Activated CD8-positive, alpha-beta T cell treated with anti-CD3 and anti-CD28 coated beads, Interleukin-2, amount 10 ng/mL, durations not matched to agents 7 days and 5 days (primary cell): Measurements from ENCODE around the gene ZNF831. TPM values are rescaled to one million over a fixed set of nuclear protein-coding genes. Genes with fewer than 3 reads are reported as not detected.

Source experiments
- ATAC-seq: fragments of 150-1000 bp; cut with Tn5 transposase; one replicate; pipeline ENCODE4 v1.10.0; 2021; ENCODE audit warnings: moderate library complexity
- CTCF ChIA-PET: fragments of 350-600 bp; sonication (Branson Sonifier 250); formaldehyde crosslinking; loops from one replicate; lab custom pipeline; 2021; ENCODE audit warnings: antibody characterized with exemption; lab: Charles Lee
- POLR2A ChIA-PET: fragments of 350-600 bp; sonication (Branson Sonifier 250); formaldehyde crosslinking; loops from one replicate; lab custom pipeline; 2021; ENCODE audit warnings: antibody characterized with exemption; lab: Charles Lee
- DNase-seq: peaks from one replicate; pipeline ENCODE4 v3.0.0-alpha.2; 2020
- H3K27ac Mint-ChIP-seq: one replicate; pipeline ENCODE4 v1.8.0; 2021; ENCODE audit warnings: mild to moderate bottlenecking, mixed read lengths
- H3K27me3 Mint-ChIP-seq: one replicate; pipeline ENCODE4 v1.8.0; 2021; ENCODE audit warnings: low read depth, mixed read lengths
- H3K36me3 Mint-ChIP-seq: one replicate; pipeline ENCODE4 v1.8.0; 2021; ENCODE audit warnings: low read depth, mixed read lengths
- H3K4me1 Mint-ChIP-seq: one replicate; pipeline ENCODE4 v1.8.0; 2021; ENCODE audit warnings: low read depth, mixed read lengths
- H3K4me3 Mint-ChIP-seq: one replicate; pipeline ENCODE4 v1.8.0; 2021; ENCODE audit warnings: mild to moderate bottlenecking, mixed read lengths
- H3K9me3 Mint-ChIP-seq: one replicate; pipeline ENCODE4 v1.8.0; 2022; ENCODE audit warnings: mixed read lengths; ENCODE audit not compliant: insufficient read depth
- total RNA-seq, 2 experiments: library from RNA; stranded (reverse); gene quantifications; one replicate each; pipeline ENCODE4 v1.2.3, GENCODE V29; 2021

Gene ZNF831
- total RNA-seq, 2 experiments from 2014 or later = 8.6 to 9.2 TPM

DNA sequence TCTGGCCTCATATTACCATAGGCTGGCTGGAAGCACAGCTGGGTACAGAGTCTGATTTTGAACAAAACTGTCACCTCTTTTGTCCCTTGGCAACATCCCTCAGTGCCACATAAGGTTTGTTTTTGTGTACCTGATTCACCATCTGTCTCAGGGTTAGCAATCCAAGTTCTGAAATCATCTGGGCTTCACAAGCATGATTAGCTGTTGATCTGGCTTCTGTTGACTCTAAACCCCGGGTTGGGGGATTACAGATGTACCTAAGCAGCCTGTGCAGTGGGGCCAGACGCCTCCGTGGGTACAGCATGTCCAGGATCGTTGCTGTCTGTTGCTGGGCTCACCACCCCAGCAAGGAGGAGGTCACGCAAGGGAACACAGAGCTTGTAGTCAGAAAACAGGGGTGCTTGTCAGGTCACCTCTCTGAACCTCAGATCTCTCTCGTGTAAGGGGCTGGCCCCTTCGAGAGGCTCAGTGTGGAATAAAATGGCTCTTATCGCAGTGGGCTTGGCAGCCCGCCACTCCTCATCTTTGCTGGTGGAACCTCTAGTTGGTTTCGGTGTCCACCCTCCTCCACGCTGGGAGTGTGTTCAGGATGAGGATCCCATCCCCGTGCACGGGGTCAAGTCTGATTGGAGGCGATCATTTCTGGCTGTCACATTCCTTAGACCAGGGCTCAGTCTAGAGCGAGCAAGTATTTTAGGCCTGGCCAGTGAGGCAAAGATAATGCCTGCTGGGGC, 39.2 kb upstream of the ZNF831 start:
- Mint-ChIP-seq H3K27ac (peak overlapping the region; percentile 94), H3K36me3 (peaks cover 9% of the 10 kb centered on the region), H3K4me1 (peaks cover 56% of the 10 kb centered on the region), H3K9me3 (no peaks in the 10 kb centered on the region), H3K4me3 (no peak overlapping the region), H3K27me3 (no peaks in the 10 kb centered on the region)
- ATAC-seq = no peak
- ChIA-PET CTCF (interaction anchor here (1.0 to 5.0 kb wide), 8 partner anchors 23 to 82 kb away, joined by 4 to 53 read pairs (median 22); no protein-coding TSS in a partner anchor), POLR2A (interaction anchor here (1.2 to 2.7 kb wide), 2 partner anchors 35 to 130 kb away, joined by 4 to 23 read pairs; no protein-coding TSS in a partner anchor)
- DNase-seq = no peak

DNA sequence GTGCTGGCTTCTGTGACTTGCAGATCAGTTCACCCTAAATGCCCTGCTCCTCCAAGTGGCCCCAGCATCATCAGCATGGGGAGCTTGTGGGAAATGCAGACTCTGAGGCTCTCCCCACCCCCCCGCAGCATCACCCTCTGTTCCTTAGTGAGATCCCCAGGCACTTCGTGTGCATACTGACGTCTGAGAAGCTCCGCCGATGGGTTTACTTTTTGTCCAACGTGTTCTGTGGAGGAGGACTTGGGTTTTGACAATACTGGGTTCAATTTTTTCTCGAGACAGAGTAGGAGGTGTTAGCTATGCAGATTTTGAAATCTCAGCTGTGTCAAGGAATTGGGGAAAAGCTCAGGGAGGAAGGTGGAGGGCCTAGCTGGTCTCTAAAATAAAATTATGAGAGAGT, 38.3 kb upstream of the ZNF831 start:
- Mint-ChIP-seq H3K9me3 (no peaks in the 10 kb centered on the region), H3K27me3 (no peaks in the 10 kb centered on the region), H3K4me3 (no peak overlapping the region), H3K36me3 (peaks cover 9% of the 10 kb centered on the region), H3K4me1 (peaks cover 47% of the 10 kb centered on the region), H3K27ac (no peak overlapping the region)
- CTCF ChIA-PET = interaction anchor here (1.3 to 4.6 kb wide), 2 partner anchors 27 to 38 kb away, joined by 5 to 28 read pairs; no protein-coding TSS in a partner anchor
- ATAC-seq = no peak
- POLR2A ChIA-PET = no interaction called here
- DNase-seq = no peak

DNA sequence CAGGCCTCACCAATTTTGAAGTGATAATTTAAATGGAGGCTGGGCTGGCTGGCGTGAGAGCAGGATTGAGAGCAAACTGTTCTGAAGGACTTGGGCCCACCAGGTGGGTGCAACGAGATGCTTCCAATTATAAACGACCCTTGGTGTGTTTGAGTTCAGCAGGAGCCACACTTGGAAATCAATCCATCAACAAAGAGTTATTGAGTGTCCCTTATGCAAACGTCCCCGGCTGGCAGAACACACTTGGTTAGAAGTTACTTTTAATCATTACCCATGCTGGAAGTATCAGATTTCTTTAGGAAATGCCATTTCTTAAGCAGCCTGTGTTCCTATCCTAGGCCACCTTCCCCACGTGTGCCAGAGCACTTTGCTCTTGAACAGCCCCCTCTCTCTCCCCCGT, 37.8 kb upstream of the ZNF831 start:
- no peak for ATAC-seq
- DNase-seq = no peak
- no peaks in the 10 kb centered on the region for H3K27me3 Mint-ChIP-seq
- no peaks in the 10 kb centered on the region for H3K9me3 Mint-ChIP-seq
- ChIA-PET POLR2A (no interaction called here), CTCF (interaction anchor here (1.2 to 1.3 kb wide), 2 partner anchors 38 kb away, joined by 3 to 5 read pairs; no protein-coding TSS in a partner anchor)
- H3K4me1 Mint-ChIP-seq = peaks cover 42% of the 10 kb centered on the region
- no peak overlapping the region for H3K27ac Mint-ChIP-seq
- H3K4me3 Mint-ChIP-seq = no peak overlapping the region
- peaks cover 9% of the 10 kb centered on the region for H3K36me3 Mint-ChIP-seq

DNA sequence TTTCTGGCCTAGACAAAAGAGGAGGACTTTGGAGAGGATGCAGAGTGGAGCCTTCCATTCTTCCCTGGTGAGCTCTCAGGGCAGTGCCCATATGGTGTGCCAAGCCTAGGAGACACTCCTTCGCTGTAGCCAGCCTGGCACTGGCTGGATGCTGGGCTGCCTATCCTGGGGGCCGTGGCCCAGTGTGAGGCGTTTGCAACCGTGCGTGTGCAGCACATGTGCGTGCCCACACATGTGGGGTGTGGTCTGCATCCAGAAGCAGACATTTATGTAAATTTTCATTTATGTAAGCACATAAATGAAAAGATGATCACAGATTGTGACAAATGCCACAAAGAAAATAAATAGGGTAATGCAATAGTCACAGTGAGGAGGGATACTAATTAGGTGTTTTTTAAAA, 35.8 kb upstream of the ZNF831 start:
- Mint-ChIP-seq H3K9me3 (no peaks in the 10 kb centered on the region), H3K27ac (no peak overlapping the region), H3K4me3 (no peak overlapping the region), H3K27me3 (no peaks in the 10 kb centered on the region), H3K36me3 (no peaks in the 10 kb centered on the region), H3K4me1 (peaks cover 22% of the 10 kb centered on the region)
- CTCF ChIA-PET = interaction anchor here (1.0 kb wide), 1 partner anchor 25 kb away, joined by 3 read pairs; no protein-coding TSS in a partner anchor
- POLR2A ChIA-PET = no interaction called here
- ATAC-seq = no peak
- DNase-seq = no peak

DNA sequence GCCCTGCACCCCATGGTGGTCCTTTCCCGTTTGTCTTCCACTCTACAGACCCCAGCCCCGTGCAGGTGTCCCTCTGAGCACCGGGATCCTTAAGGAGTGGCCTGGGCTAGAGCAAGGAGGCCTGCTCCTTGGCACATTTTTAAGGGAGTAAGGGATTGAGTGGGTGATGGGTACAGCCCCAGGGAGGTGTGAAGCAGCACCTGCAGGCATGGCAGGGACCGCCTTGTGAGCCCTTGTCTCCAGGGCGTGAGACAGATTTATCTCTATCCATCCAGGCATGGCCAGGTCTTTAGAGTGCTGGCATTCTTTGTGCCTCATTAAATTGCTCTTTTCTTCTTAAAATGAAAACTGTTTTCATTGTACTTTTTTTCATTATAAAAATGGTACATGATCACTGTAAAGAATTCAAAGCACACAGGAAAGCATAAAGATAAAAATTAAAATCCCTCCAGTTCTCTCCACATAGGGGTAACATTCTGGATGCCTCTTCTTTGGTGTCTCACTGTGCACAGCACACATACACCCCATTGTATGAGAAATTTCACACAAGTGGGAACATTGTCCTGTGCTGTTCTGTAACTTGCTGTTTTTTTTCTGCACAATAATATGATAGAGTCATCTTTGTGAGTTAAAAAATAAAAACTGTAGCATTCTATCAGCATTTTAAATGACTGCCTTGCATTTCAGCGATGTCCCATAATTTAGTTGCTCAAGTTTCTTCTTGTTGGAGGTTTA, 31.9 kb upstream of the ZNF831 start:
- H3K27me3 Mint-ChIP-seq = peaks cover 3% of the 10 kb centered on the region
- H3K9me3 Mint-ChIP-seq = no peaks in the 10 kb centered on the region
- DNase-seq = no peak
- CTCF ChIA-PET = no interaction called here
- H3K4me1 Mint-ChIP-seq = peaks cover 11% of the 10 kb centered on the region
- H3K27ac Mint-ChIP-seq = no peak overlapping the region
- no peak for ATAC-seq
- no peak overlapping the region for H3K4me3 Mint-ChIP-seq
- POLR2A ChIA-PET = interaction anchor here (1.1 kb wide), 1 partner anchor 9 kb away, joined by 3 read pairs; no protein-coding TSS in a partner anchor
- no peaks in the 10 kb centered on the region for H3K36me3 Mint-ChIP-seq

DNA sequence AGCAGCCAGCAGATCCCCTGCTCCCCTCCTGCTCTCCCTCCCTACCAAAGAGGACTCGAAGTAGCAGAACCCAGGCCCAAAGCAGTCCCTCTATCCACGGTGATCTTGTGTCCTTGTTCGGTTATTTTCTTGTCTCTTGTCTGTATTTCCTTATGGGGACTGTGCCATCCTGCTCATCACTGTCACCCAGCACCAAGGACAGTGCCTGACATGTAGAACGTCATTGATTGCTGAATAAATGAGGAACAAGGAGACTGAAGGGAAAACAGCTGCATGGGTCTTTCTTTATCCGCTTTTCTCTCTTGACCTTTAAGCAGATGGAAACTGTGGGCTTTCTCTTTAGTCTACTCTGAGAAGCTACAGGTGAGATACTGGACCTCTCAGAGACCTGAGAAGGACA, 29.4 kb upstream of the ZNF831 start:
- Mint-ChIP-seq H3K27ac (no peak overlapping the region), H3K9me3 (no peaks in the 10 kb centered on the region), H3K4me1 (peaks cover 14% of the 10 kb centered on the region), H3K36me3 (no peaks in the 10 kb centered on the region), H3K4me3 (no peak overlapping the region), H3K27me3 (peaks cover 5% of the 10 kb centered on the region)
- POLR2A ChIA-PET = no interaction called here
- CTCF ChIA-PET = no interaction called here
- DNase-seq (no peak), ATAC-seq (no peak)

DNA sequence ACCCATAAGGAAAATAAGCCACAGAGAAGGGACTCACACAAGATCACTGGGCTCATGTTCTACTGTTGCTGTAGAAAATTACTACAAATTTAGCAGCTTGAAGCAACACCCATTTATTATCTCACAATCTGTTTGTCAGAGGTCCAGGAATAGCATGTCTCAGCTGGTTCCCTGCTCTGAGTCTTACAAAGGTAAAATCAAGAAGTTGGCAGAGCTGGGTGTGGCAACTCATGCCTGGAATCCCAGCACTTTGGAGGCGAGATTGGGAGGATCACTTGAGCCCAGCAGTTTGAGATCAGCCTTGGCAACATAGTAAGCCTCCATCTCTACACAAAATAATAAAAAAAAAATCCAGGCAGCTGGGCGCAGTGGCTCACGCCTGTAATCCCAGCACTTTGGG, 28.5 kb upstream of the ZNF831 start:
- H3K27ac Mint-ChIP-seq = no peak overlapping the region
- ATAC-seq (no peak), DNase-seq (no peak)
- ChIA-PET POLR2A (interaction anchor here (0.9 kb wide), 1 partner anchor 15 kb away, joined by 3 read pairs; no protein-coding TSS in a partner anchor), CTCF (interaction anchor here (3.2 to 3.4 kb wide), 2 partner anchors 12 kb away, joined by 13 to 17 read pairs; no protein-coding TSS in a partner anchor)
- peaks cover 5% of the 10 kb centered on the region for H3K27me3 Mint-ChIP-seq
- no peaks in the 10 kb centered on the region for H3K9me3 Mint-ChIP-seq
- H3K4me3 Mint-ChIP-seq = no peak overlapping the region
- peaks cover 16% of the 10 kb centered on the region for H3K4me1 Mint-ChIP-seq
- no peaks in the 10 kb centered on the region for H3K36me3 Mint-ChIP-seq

DNA sequence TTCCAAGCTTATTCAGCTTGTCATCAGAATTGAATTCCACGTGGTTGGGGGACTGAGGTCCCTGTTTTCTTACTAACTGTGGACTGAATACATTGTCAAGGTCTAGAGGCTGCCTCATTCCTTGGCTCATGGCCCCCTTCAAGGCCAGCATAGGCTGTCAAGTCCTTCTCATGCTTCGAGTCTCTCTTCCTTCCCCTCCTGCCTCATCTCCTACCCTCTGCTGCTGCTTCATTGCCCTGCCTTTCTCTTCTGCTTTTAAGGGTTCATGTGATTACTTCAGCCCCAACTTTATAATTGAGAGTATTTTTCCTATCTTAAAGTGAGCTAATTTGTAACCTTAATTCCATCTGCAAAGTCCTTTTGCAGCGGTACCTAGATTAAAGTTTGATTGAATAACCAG, 27.6 kb upstream of the ZNF831 start:
- peaks cover 5% of the 10 kb centered on the region for H3K27me3 Mint-ChIP-seq
- ChIA-PET CTCF (interaction anchor here (0.8 to 3.4 kb wide), 4 partner anchors 11 to 48 kb away, joined by 3 to 17 read pairs (median 9); no protein-coding TSS in a partner anchor), POLR2A (no interaction called here)
- H3K27ac Mint-ChIP-seq = no peak overlapping the region
- no peak for ATAC-seq
- no peaks in the 10 kb centered on the region for H3K36me3 Mint-ChIP-seq
- no peaks in the 10 kb centered on the region for H3K9me3 Mint-ChIP-seq
- H3K4me1 Mint-ChIP-seq = peaks cover 21% of the 10 kb centered on the region
- DNase-seq = no peak
- no peak overlapping the region for H3K4me3 Mint-ChIP-seq

DNA sequence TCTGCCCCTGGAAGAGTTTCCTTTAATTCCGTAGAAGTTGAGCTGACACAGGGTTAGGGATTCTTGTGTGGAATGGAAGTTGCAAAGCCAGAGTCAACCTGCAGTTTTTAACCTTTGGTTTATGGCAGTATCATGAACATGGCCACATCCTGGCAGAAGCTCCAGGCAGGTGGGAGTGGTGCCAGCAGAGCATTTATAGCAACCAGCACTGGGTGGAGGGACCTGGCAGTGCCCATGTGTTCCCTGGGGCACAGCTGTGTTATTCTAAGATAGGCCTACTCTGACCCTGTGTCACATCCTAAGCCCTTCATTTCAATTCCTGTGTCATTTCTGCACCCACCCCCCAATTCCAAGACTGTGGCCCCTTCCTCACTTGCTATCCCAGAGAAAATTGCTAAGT, 26.1 kb upstream of the ZNF831 start:
- ChIA-PET CTCF (interaction anchor here (3.2 to 3.4 kb wide), 2 partner anchors 9 to 15 kb away, joined by 13 to 17 read pairs; no protein-coding TSS in a partner anchor), POLR2A (interaction anchor here (0.8 kb wide), 1 partner anchor 35 kb away, joined by 3 read pairs; no protein-coding TSS in a partner anchor)
- no peak overlapping the region for H3K4me3 Mint-ChIP-seq
- no peaks in the 10 kb centered on the region for H3K36me3 Mint-ChIP-seq
- H3K27ac Mint-ChIP-seq = no peak overlapping the region
- peaks cover 5% of the 10 kb centered on the region for H3K27me3 Mint-ChIP-seq
- peaks cover 21% of the 10 kb centered on the region for H3K4me1 Mint-ChIP-seq
- DNase-seq (no peak), ATAC-seq (no peak)
- no peaks in the 10 kb centered on the region for H3K9me3 Mint-ChIP-seq

DNA sequence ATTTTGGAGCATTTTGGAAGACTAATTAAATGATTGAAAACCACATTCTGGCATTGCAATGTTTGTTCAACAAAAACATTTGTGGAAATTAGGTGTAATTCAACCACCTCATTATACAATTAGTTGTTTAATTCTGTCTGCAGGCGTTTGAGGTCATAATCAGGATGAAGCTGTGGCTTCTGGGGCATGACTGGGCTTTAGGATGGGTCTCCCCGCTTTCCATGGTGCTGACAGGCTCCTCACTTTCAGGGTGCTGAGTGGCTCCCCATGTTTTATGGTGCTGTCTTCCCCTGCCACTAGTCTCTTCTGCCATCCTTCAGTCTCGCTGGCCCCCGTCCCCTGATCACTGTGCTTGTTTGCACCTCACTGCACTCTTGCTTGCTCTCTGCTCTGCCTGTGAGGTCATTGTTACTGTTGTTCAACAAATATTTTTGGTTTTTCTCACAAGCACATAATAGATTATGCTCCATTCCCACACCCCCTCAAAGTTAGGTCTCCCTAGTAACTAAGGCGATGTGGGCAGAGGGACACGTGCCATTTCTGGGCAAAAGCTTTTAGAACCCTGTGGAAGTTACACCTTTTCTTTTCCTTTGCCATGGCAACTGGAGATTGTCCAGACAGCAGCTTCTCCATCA, 25.4 kb upstream of the ZNF831 start:
- CTCF ChIA-PET = interaction anchor here (3.2 to 3.4 kb wide), 2 partner anchors 8 to 15 kb away, joined by 13 to 17 read pairs; no protein-coding TSS in a partner anchor
- Mint-ChIP-seq H3K9me3 (no peaks in the 10 kb centered on the region), H3K4me1 (peaks cover 21% of the 10 kb centered on the region), H3K4me3 (no peak overlapping the region), H3K27ac (no peak overlapping the region), H3K27me3 (peaks cover 5% of the 10 kb centered on the region), H3K36me3 (no peaks in the 10 kb centered on the region)
- DNase-seq = no peak
- POLR2A ChIA-PET = no interaction called here
- no peak for ATAC-seq

DNA sequence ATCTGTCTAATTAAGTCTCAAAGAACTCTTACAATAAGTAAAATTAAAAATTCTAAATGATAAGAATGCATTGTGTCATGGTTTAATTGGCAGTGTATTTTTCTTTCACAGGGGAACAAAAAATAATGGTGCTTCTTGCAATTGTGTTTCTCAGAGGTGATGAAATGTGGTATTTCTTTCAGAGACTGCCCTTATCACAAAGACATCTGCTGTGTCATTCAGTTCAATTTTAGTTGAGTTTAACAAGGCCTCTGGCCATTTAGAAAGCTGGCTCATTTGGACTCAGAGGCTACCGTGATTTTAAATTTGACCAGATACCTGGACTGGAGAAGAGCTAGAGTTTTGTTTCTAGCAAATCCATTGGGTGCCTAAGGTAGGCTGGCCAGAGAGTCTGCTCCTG, 23.6 kb upstream of the ZNF831 start:
- ATAC-seq (no peak), DNase-seq (no peak)
- ChIA-PET POLR2A (no interaction called here), CTCF (no interaction called here)
- no peak overlapping the region for H3K27ac Mint-ChIP-seq
- H3K9me3 Mint-ChIP-seq = no peaks in the 10 kb centered on the region
- H3K4me3 Mint-ChIP-seq = no peak overlapping the region
- H3K36me3 Mint-ChIP-seq = no peaks in the 10 kb centered on the region
- peaks cover 5% of the 10 kb centered on the region for H3K27me3 Mint-ChIP-seq
- H3K4me1 Mint-ChIP-seq = peaks cover 38% of the 10 kb centered on the region
